ENCODE data around the gene SPATA20.

Gene SPATA20

GRCh38 chr17:50520483-50520882 is 26.5 kb upstream of the SPATA20 start:
- no peak for DNase-seq

GRCh38 chr17:50521514-50521913 is 25.5 kb upstream of the SPATA20 start:
- DNase-seq = no peak

- no peak for DNase-seq
Measured at GRCh38 chr17:50522766-50523165, 24.2 kb upstream of the SPATA20 start.

- no peak for DNase-seq
Measured at GRCh38 chr17:50523208-50523607, 23.8 kb upstream of the SPATA20 start.

GRCh38 chr17:50524838-50525237 is 22.1 kb upstream of the SPATA20 start:
- no peak for DNase-seq

GRCh38 chr17:50527155-50527762 is 19.7 kb upstream of the SPATA20 start:
- DNase-seq = no peak

- DNase-seq = no peak
Measured at GRCh38 chr17:50527949-50528474, 19.0 kb upstream of the SPATA20 start.

- no peak for DNase-seq
Measured at GRCh38 chr17:50529849-50530248, 17.1 kb upstream of the SPATA20 start.

GRCh38 chr17:50531428-50532025 is 15.4 kb upstream of the SPATA20 start:
- DNase-seq = no peak

- DNase-seq = no peak
Measured at GRCh38 chr17:50532452-50533024, 14.4 kb upstream of the SPATA20 start, which contains the start of gene EPN3. Gene EPN3, plus strand, starts transcription at chr17:50532735. Its CDS starts 3,822 bp downstream, at chr17:50536557.

GRCh38 chr17:50533185-50533584 is 13.8 kb upstream of the SPATA20 start:
- DNase-seq = no peak

- no peak for DNase-seq
Measured at GRCh38 chr17:50533720-50534148, 13.2 kb upstream of the SPATA20 start.

GRCh38 chr17:50534222-50534978 is 12.6 kb upstream of the SPATA20 start:
- no peak for DNase-seq

GRCh38 chr17:50534979-50535326 is 12.0 kb upstream of the SPATA20 start:
- no peak for DNase-seq

GRCh38 chr17:50535407-50535806 is 11.6 kb upstream of the SPATA20 start:
- no peak for DNase-seq

GRCh38 chr17:50536683-50537646 is 10.0 kb upstream of the SPATA20 start:
- no peak for DNase-seq

GRCh38 chr17:50537721-50538548 is 9.0 kb upstream of the SPATA20 start:
- no peak for DNase-seq

- no peak for DNase-seq
Measured at GRCh38 chr17:50538549-50539410, 8.2 kb upstream of the SPATA20 start.

GRCh38 chr17:50539762-50540559 is 7.0 kb upstream of the SPATA20 start:
- DNase-seq = no peak
